ENCODE measurements around the gene TBX4. TPM values are rescaled to one million over a fixed set of nuclear protein-coding genes. Genes with fewer than 3 reads are reported as not detected.

TBX4 gene
- total and polyA plus RNA-seq, 2 of the 13 experiments (the other 11 are each of a cell fraction or from before 2014, with no cell fraction given) = 0.11 to 1.1 TPM

- TF ChIP-seq ZNF142 (CRISPR knock-in tag; IDR thresholded peaks at IDR 0.05) = no peak
Observed at GRCh38 chr17:61463316-61464129, 11.3 kb downstream of the TBX4 start (continued).

- no peak overlapping the region for H3K4me2 ChIP-seq (ENCODE audit: low read depth, low read length)
- H3K36me3 ChIP-seq (replicated peaks in 1 of 2; ENCODE audit: control insufficient read depth in 1 of 2, insufficient read depth in 2 of 2, low read length in 2 of 2) = no peaks in the 10 kb centered on the region
- DNase-seq (ENCODE audit: low spot score) = no peak
- H4K20me1 ChIP-seq (ENCODE audit: insufficient read depth, low read length) = no peaks in the 10 kb centered on the region
- CTCF ChIA-PET (ENCODE audit: low intra/inter-chr PET ratio, low total read pairs) = no interaction called here
- no TSS peak for BruUV-seq (replicated peaks)
- no peak for TF ChIP-seq ZNF329 (CRISPR knock-in tag; IDR thresholded peaks at IDR 0.05; ENCODE audit: low read depth)
- TF ChIP-seq RBM22 (optimal IDR thresholded peaks at IDR 0.05; ENCODE audit: low read length) = no peak
- 0 out of 2 replicates have a peak, but pooled peaks have one; percentile 33 for TF ChIP-seq TBX2 (CRISPR knock-in tag; IDR thresholded peaks at IDR 0.05; ENCODE audit: borderline replicate concordance)
- no peak for TF ChIP-seq KLF11 (CRISPR knock-in tag; IDR thresholded peaks at IDR 0.05)
- TF ChIP-seq IRX3 (CRISPR knock-in tag; IDR thresholded peaks at IDR 0.05; ENCODE audit: borderline replicate concordance, low read depth) = no peak
- no peak for TF ChIP-seq POGK (CRISPR knock-in tag; conservative IDR thresholded peaks at IDR 0.05)
- in situ Hi-C loops (cut with HindIII; ENCODE audit: extremely low pct_ligation_motif_present, low pct_unique_long_range_greater_than_20kb) = no loop called here
- peaks cover 67% of the 10 kb centered on the region for H3K4me1 ChIP-seq (ENCODE audit: insufficient read depth, low read length)
- H3K27ac ChIP-seq (ENCODE audit: extremely low read length, insufficient read depth, low read length) = no peak overlapping the region
- WGBS (ENCODE audit: low lambda C conversion rate) = 96% methylated on average over 21 of the region's 21 CpGs
- FAIRE-seq = no peak
- no peak overlapping the region for H2AFZ ChIP-seq (ENCODE audit: low read length)
- no peak overlapping the region for H3K9ac ChIP-seq (ENCODE audit: insufficient read depth, low read depth, low read length)
- no peaks in the 10 kb centered on the region for H3K9me3 ChIP-seq (ENCODE audit: low read length)
- POLR2A ChIA-PET = no interaction called here
- no peaks in the 10 kb centered on the region for H3K27me3 ChIP-seq (ENCODE audit: control insufficient read depth in 1 of 2, insufficient read depth in 2 of 2, low read length in 2 of 2)
- intact Hi-C loops (cut with micrococcal nuclease; ENCODE audit: unreplicated experiment) = no loop called here
- no peak for ATAC-seq
- no peak overlapping the region for H3K4me3 ChIP-seq (replicated peaks in 1 of 3; ENCODE audit: insufficient read depth in 1 of 3, low read depth in 2 of 3, low read length in 3 of 3)
- H3K79me2 ChIP-seq (ENCODE audit: insufficient read depth, low read length) = no peaks in the 10 kb centered on the region
Observed at GRCh38 chr17:61464130-61464842, 12.1 kb downstream of the TBX4 start.

Data from HepG2 (cell line).